B cell (primary cell): ENCODE results near the gene FXYD1.

Experiments
- EZH2 ChIP-seq: IDR thresholded peaks from 2 replicates; pipeline ENCODE4 v1.6.1; 2012; ENCODE audit warnings: borderline replicate concordance, low read depth, mild to moderate bottlenecking, moderate library complexity, low read length; ENCODE audit not compliant: insufficient read depth, poor library complexity, severe bottlenecking
- TF ChIP-seq, protein P1 (sequence below): fragments of 200-600 bp; IDR thresholded peaks from one replicate; pipeline ENCODE4 v1.8.0; 2022; ENCODE audit warnings: antibody characterized with exemption, mild to moderate bottlenecking

DNA sequence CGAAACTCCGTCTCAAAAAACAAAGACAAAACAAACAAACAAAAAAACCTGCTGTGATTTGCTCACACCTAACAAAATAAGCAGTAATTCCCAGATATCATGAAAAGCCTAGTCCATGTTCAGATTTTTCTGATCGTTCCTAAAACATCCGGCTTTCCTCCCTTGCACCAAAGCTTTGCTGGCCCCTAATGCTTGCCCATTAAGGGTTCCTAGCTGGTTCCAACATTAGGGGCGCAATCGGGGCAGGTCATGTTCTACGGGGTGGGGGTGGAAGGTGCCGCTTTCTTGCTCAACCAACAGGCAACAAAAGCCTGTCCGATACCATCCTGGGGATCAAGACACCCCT lies 48.5 kb upstream of the FXYD1 start:
- TF ChIP-seq, protein P1, sequence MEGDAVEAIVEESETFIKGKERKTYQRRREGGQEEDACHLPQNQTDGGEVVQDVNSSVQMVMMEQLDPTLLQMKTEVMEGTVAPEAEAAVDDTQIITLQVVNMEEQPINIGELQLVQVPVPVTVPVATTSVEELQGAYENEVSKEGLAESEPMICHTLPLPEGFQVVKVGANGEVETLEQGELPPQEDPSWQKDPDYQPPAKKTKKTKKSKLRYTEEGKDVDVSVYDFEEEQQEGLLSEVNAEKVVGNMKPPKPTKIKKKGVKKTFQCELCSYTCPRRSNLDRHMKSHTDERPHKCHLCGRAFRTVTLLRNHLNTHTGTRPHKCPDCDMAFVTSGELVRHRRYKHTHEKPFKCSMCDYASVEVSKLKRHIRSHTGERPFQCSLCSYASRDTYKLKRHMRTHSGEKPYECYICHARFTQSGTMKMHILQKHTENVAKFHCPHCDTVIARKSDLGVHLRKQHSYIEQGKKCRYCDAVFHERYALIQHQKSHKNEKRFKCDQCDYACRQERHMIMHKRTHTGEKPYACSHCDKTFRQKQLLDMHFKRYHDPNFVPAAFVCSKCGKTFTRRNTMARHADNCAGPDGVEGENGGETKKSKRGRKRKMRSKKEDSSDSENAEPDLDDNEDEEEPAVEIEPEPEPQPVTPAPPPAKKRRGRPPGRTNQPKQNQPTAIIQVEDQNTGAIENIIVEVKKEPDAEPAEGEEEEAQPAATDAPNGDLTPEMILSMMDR, result no peak
- no peak for TF ChIP-seq EZH2
